ENCODE results near the gene MYRIP.

- TF ChIP-seq POLR2A (IDR thresholded peaks at IDR 0.05) (no peak), CTCF (IDR thresholded peaks at IDR 0.05) (no peak)
Observed at GRCh38 chr3:40037582-40037981, 228.2 kb downstream of the MYRIP start.

All from testis (tissue), 2 donors.